RKO (cell line): ENCODE results near the gene RNF152.

Source experiments
- DNase-seq: peaks from one replicate; pipeline ENCODE4 v3.0.0-alpha.2; 2016; ENCODE audit warnings: low spot score

Gene RNF152

GRCh38 chr18:61894751-61895524 lies 2.1 kb upstream of the RNF152 start:
- no peak for DNase-seq

GRCh38 chr18:61893971-61894750 lies 1.4 kb upstream of the RNF152 start:
- DNase-seq: peak; percentile 74

GRCh38 chr18:61893309-61893970 lies 633 bp upstream of the RNF152 start:
- peak; percentile 68 for DNase-seq

- DNase-seq: no peak
Measured at GRCh38 chr18:61891894-61892293, 913 bp downstream of the RNF152 start.

- no peak for DNase-seq
Measured at GRCh38 chr18:61891271-61891670, 1.5 kb downstream of the RNF152 start.

GRCh38 chr18:61890344-61890743 lies 2.5 kb downstream of the RNF152 start:
- DNase-seq: no peak

GRCh38 chr18:61889541-61889940 lies 3.3 kb downstream of the RNF152 start:
- DNase-seq: no peak

GRCh38 chr18:61888622-61889021 lies 4.2 kb downstream of the RNF152 start:
- DNase-seq: no peak

GRCh38 chr18:61887838-61888237 lies 5.0 kb downstream of the RNF152 start:
- DNase-seq: no peak

GRCh38 chr18:61883547-61883946 lies 9.3 kb downstream of the RNF152 start:
- no peak for DNase-seq

- no peak for DNase-seq
Measured at GRCh38 chr18:61882296-61883004, 10.4 kb downstream of the RNF152 start.

GRCh38 chr18:61876899-61877298 lies 15.9 kb downstream of the RNF152 start:
- DNase-seq: no peak

GRCh38 chr18:61870151-61870550 lies 22.7 kb downstream of the RNF152 start:
- no peak for DNase-seq

- no peak for DNase-seq
Measured at GRCh38 chr18:61869636-61870035, 23.2 kb downstream of the RNF152 start.

- no peak for DNase-seq
Measured at GRCh38 chr18:61865466-61866175, 27.2 kb downstream of the RNF152 start.

GRCh38 chr18:61861372-61861771 lies 31.4 kb downstream of the RNF152 start:
- no peak for DNase-seq

GRCh38 chr18:61860302-61860701 lies 32.5 kb downstream of the RNF152 start:
- no peak for DNase-seq

- DNase-seq: no peak
Measured at GRCh38 chr18:61859113-61859512, 33.7 kb downstream of the RNF152 start.

GRCh38 chr18:61856678-61857077 lies 36.1 kb downstream of the RNF152 start:
- no peak for DNase-seq

GRCh38 chr18:61855449-61856378 lies 37.1 kb downstream of the RNF152 start:
- no peak for DNase-seq
